SH-SY5Y (cell line): Measurements from ENCODE around the gene CAMKK1.

ENCODE experiments used
- GATA2 ChIP-seq: IDR thresholded peaks from 2 replicates; pipeline ENCODE4 v1.6.1; 2011; ENCODE audit warnings: mild to moderate bottlenecking, low read depth, low read length
- GATA3 ChIP-seq: IDR thresholded peaks from 2 replicates; pipeline ENCODE4 v1.6.1; 2011; ENCODE audit warnings: low read depth, mild to moderate bottlenecking, low read length, moderate library complexity

- TF ChIP-seq GATA2 (no peak), GATA3 (no peak)
Measured at GRCh38 chr17:3887804-3888203, 5.0 kb downstream of the CAMKK1 start.
